Right atrium auricular region (tissue), 2 donors: ENCODE data around the gene CAB39. TPM values are rescaled to one million over a fixed set of nuclear protein-coding genes. Genes with fewer than 3 reads are reported as not detected.
A peak's percentile ranks its signal among the peaks of the same experiment; 100 is the strongest.

Source experiments
- DNase-seq: peaks from one replicate; pipeline ENCODE4 v3.0.0-alpha.2; 2019; ENCODE audit warnings: low spot score
- H3K27ac ChIP-seq, 2 donors: fragments of 200-600 bp; sonication (generic); 1 replicate in 1 of 2; 2 replicates in 1 of 2; pipeline ENCODE4 v1.5.1; 2016 to 2019
- H3K27me3 ChIP-seq, 2 donors: fragments of 200-600 bp; sonication (generic); one replicate each; pipeline versions ENCODE4 v1.5.1 to v1.6.0; 2017 to 2019
- H3K36me3 ChIP-seq: fragments of 200-600 bp; sonication (generic); one replicate; pipeline ENCODE4 v1.5.1; 2016
- H3K4me1 ChIP-seq, 2 donors: fragments of 200-600 bp; sonication (generic); one replicate each; pipeline versions ENCODE4 v1.5.1 to v1.6.0; 2017 to 2019
- H3K4me3 ChIP-seq, 2 donors: fragments of 200-600 bp; sonication (generic); 1 replicate in 1 of 2; 2 replicates in 1 of 2; pipeline ENCODE4 v1.5.1; 2017 to 2019; ENCODE audit warnings: mild to moderate bottlenecking in 1 of 2, moderate library complexity in 1 of 2
- H3K9me3 ChIP-seq, 2 donors: fragments of 200-600 bp; sonication (generic); one replicate each; pipeline ENCODE4 v1.5.1; 2019
- total RNA-seq, 2 donors: library from RNA; depleted of rRNA; stranded (reverse); fragments of >200 nt; gene quantifications; one replicate each; pipeline ENCODE4 v1.1.0, GENCODE V29; 2016
- TF ChIP-seq, protein P1 (sequence below), 2 donors: fragments of 200-600 bp; sonication (generic); IDR thresholded peaks; one replicate each; pipeline ENCODE4 v1.5.1; 2019; ENCODE audit warnings: antibody characterized with exemption in 2 of 2

CAB39 gene
- total RNA-seq, 2 donors from 2014 or later: 66.1 to 81.5 TPM

GRCh38 chr2:230779126-230779525, 66.5 kb downstream of the CAB39 start:
- Histone ChIP-seq H3K36me3 (no peaks in the 10 kb centered on the region), H3K4me3 (no peak overlapping the region), H3K27me3 (no peaks in the 10 kb centered on the region), H3K27ac (peak overlapping the region; percentile 19 to 61), H3K9me3 (no peaks in the 10 kb centered on the region), H3K4me1 (peaks cover 0 to 70% of the 10 kb centered on the region in 2 donors)
- DNase-seq: no peak
- TF ChIP-seq, protein P1, sequence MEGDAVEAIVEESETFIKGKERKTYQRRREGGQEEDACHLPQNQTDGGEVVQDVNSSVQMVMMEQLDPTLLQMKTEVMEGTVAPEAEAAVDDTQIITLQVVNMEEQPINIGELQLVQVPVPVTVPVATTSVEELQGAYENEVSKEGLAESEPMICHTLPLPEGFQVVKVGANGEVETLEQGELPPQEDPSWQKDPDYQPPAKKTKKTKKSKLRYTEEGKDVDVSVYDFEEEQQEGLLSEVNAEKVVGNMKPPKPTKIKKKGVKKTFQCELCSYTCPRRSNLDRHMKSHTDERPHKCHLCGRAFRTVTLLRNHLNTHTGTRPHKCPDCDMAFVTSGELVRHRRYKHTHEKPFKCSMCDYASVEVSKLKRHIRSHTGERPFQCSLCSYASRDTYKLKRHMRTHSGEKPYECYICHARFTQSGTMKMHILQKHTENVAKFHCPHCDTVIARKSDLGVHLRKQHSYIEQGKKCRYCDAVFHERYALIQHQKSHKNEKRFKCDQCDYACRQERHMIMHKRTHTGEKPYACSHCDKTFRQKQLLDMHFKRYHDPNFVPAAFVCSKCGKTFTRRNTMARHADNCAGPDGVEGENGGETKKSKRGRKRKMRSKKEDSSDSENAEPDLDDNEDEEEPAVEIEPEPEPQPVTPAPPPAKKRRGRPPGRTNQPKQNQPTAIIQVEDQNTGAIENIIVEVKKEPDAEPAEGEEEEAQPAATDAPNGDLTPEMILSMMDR (IDR thresholded peaks at IDR 0.05): no peak

- no peaks in the 10 kb centered on the region for H3K9me3 ChIP-seq
- H3K27ac ChIP-seq: peak overlapping the region; percentile 19 to 61
- no peaks in the 10 kb centered on the region for H3K27me3 ChIP-seq
- no peak overlapping the region for H3K4me3 ChIP-seq
- H3K4me1 ChIP-seq: peaks cover 0 to 70% of the 10 kb centered on the region in 2 donors
- DNase-seq: no peak
- TF ChIP-seq, protein P1 (IDR thresholded peaks at IDR 0.05): no peak
- H3K36me3 ChIP-seq: no peaks in the 10 kb centered on the region
Measured at GRCh38 chr2:230779607-230780006, 67.0 kb downstream of the CAB39 start.

GRCh38 chr2:230781130-230781797, 68.6 kb downstream of the CAB39 start:
- no peaks in the 10 kb centered on the region for H3K9me3 ChIP-seq
- TF ChIP-seq, protein P1 (IDR thresholded peaks at IDR 0.05): no peak
- peak overlapping the region; percentile 15 to 84 for H3K27ac ChIP-seq
- no peak overlapping the region for H3K4me3 ChIP-seq
- peaks cover 0 to 64% of the 10 kb centered on the region in 2 donors for H3K4me1 ChIP-seq
- no peaks in the 10 kb centered on the region for H3K27me3 ChIP-seq
- H3K36me3 ChIP-seq: no peaks in the 10 kb centered on the region
- no peak for DNase-seq

DNA sequence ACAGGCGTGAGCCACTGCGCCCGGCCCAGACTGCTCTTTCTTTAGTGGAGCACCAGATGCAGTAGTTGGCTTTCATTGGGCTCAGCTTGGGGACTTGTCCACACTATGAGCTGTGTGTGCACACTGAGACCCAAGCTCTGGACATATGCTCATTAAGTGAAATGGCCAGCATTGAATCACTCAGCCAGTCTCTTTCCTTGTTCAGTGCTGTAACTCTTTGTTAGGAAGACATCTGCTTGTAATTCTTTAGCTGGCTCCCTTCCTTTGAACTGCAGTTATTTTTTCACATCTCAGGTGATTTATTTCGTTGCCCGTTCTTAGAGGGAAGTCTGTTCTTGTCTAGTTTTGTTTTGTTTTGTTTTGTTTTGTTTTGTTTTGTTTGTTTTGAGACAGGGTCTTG, 70.5 kb downstream of the CAB39 start:
- H3K4me3 ChIP-seq: no peak overlapping the region
- peak overlapping the region in 1 of 2 donors; percentile 84 for H3K27ac ChIP-seq
- H3K9me3 ChIP-seq: peaks cover 0 to 3% of the 10 kb centered on the region in 2 donors
- DNase-seq: no peak
- H3K4me1 ChIP-seq: peaks cover 0 to 52% of the 10 kb centered on the region in 2 donors
- H3K27me3 ChIP-seq: no peaks in the 10 kb centered on the region
- TF ChIP-seq, protein P1 (IDR thresholded peaks at IDR 0.05): no peak
- H3K36me3 ChIP-seq: no peaks in the 10 kb centered on the region

DNA sequence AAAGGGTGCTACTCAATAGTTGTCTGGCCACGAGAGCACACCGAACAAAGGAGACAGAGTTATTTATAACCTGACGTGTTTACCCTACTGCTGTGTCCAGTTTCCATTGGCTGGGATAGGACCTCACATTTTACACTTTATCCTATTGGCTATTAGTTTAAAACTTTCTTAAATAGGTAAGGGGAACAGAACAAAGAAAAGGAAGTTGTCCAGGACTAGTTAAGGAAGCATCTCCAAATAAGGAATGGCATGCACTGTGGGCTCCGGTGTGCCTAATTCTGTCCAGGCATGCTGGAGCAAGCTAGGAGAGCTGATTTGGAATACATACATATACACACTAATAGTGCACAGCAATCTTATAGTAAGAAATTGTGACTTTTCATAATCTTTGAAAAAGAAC, 72.2 kb downstream of the CAB39 start:
- Histone ChIP-seq H3K27ac (peak overlapping the region; percentile 57 to 84), H3K27me3 (no peaks in the 10 kb centered on the region), H3K4me3 (no peak overlapping the region), H3K9me3 (peaks cover 0 to 17% of the 10 kb centered on the region in 2 donors), H3K36me3 (no peaks in the 10 kb centered on the region), H3K4me1 (peaks cover 0 to 36% of the 10 kb centered on the region in 2 donors)
- no peak for DNase-seq
- TF ChIP-seq, protein P1 (IDR thresholded peaks at IDR 0.05): no peak

GRCh38 chr2:230785346-230785745, 72.7 kb downstream of the CAB39 start:
- TF ChIP-seq, protein P1 (IDR thresholded peaks at IDR 0.05): no peak
- Histone ChIP-seq H3K4me1 (peaks cover 0 to 36% of the 10 kb centered on the region in 2 donors), H3K4me3 (no peak overlapping the region)

More at GRCh38 chr2:230785346-230785745, 72.7 kb downstream of the CAB39 start:
- Histone ChIP-seq H3K27me3 (no peaks in the 10 kb centered on the region), H3K27ac (peak overlapping the region; percentile 57 to 84), H3K9me3 (peaks cover 0 to 17% of the 10 kb centered on the region in 2 donors), H3K36me3 (no peaks in the 10 kb centered on the region)
- DNase-seq: no peak
